SK-N-MC (cell line): Measurements from ENCODE around the gene CCNF.

ENCODE experiments used
- DNase-seq: peaks from one replicate; pipeline ENCODE4 v3.0.0-alpha.2; 2011; ENCODE audit warnings: low read depth, low spot score
- H3K27ac ChIP-seq: fragments of 200-600 bp; sonication (generic); 2 replicates; pipeline ENCODE4 v1.5.1; 2016; ENCODE audit warnings: mixed run types
- H3K36me3 ChIP-seq: fragments of 200-600 bp; sonication (generic); 2 replicates; pipeline ENCODE4 v1.6.1; 2017; ENCODE audit warnings: antibody characterized with exemption, low read length, mixed read lengths; ENCODE audit not compliant: insufficient read depth
- H3K4me3 ChIP-seq: fragments of 200-600 bp; sonication (generic); 2 replicates; pipeline ENCODE4 v1.5.1; 2016
- H3K9ac ChIP-seq: fragments of 200-600 bp; sonication (generic); 2 replicates; pipeline ENCODE4 v1.8.0; 2017; ENCODE audit warnings: mixed run types, mixed read lengths; ENCODE audit not compliant: insufficient read length
- H3K9me3 ChIP-seq: fragments of 200-600 bp; sonication (generic); 2 replicates; pipeline ENCODE4 v1.6.1; 2017; ENCODE audit warnings: low read depth, mild to moderate bottlenecking, antibody characterized with exemption, low read length, moderate library complexity, mixed read lengths
- EZH2 ChIP-seq: fragments of 200-600 bp; sonication (generic); IDR thresholded peaks from one replicate; pipeline ENCODE4 v1.6.1; 2017; ENCODE audit warnings: antibody characterized with exemption
- FOXP2 ChIP-seq: optimal IDR thresholded peaks from 2 replicates; pipeline ENCODE3; 2011; ENCODE audit warnings: mild to moderate bottlenecking, moderate library complexity; ENCODE audit not compliant: insufficient read depth; ENCODE audit errors: extremely low read length, control extremely low read depth
- POLR2AphosphoS5 ChIP-seq: IDR thresholded peaks from 2 replicates; pipeline ENCODE4 v1.6.1; 2012; ENCODE audit warnings: mild to moderate bottlenecking, low read depth, low read length, borderline replicate concordance

The CCNF gene

GRCh38 chr16:2425825-2426430 lies 3.3 kb upstream of the CCNF start:
- no peak overlapping the region for H3K4me3 ChIP-seq
- no peak for TF ChIP-seq FOXP2
- TF ChIP-seq POLR2AphosphoS5 = no peak
- no peak for TF ChIP-seq EZH2
- no peak overlapping the region for H3K27ac ChIP-seq
- peaks cover 6% of the 10 kb centered on the region for H3K36me3 ChIP-seq
- no peak overlapping the region for H3K9ac ChIP-seq
- DNase-seq = no peak
- no peaks in the 10 kb centered on the region for H3K9me3 ChIP-seq

GRCh38 chr16:2426941-2427361 lies 2.3 kb upstream of the CCNF start:
- no peak for DNase-seq
- no peak overlapping the region for H3K9ac ChIP-seq
- H3K9me3 ChIP-seq = no peaks in the 10 kb centered on the region
- no peak overlapping the region for H3K4me3 ChIP-seq
- TF ChIP-seq FOXP2 = no peak
- TF ChIP-seq EZH2 = no peak
- TF ChIP-seq POLR2AphosphoS5 = no peak
- H3K27ac ChIP-seq = no peak overlapping the region
- H3K36me3 ChIP-seq = peaks cover 16% of the 10 kb centered on the region

- peaks cover 22% of the 10 kb centered on the region for H3K36me3 ChIP-seq
- no peak for DNase-seq
- H3K4me3 ChIP-seq = no peak overlapping the region
- H3K27ac ChIP-seq = no peak overlapping the region
- H3K9ac ChIP-seq = no peak overlapping the region
- TF ChIP-seq POLR2AphosphoS5 (no peak), FOXP2 (no peak), EZH2 (no peak)
- H3K9me3 ChIP-seq = no peaks in the 10 kb centered on the region
Measured at GRCh38 chr16:2427526-2427925, 1.7 kb upstream of the CCNF start.

- Histone ChIP-seq H3K36me3 (peaks cover 29% of the 10 kb centered on the region), H3K9me3 (no peaks in the 10 kb centered on the region), H3K9ac (peak overlapping the region; percentile 90), H3K27ac (peak overlapping the region; percentile 50; the same call in 1 of the 2 replicates), H3K4me3 (peak overlapping the region; percentile 92)
- TF ChIP-seq EZH2 (no peak), FOXP2 (no peak), POLR2AphosphoS5 (no peak)
- DNase-seq = no peak
Measured at GRCh38 chr16:2428051-2428783, 1.0 kb upstream of the CCNF start.

GRCh38 chr16:2428784-2429033 lies 538 bp upstream of the CCNF start:
- Histone ChIP-seq H3K4me3 (peak overlapping the region; percentile 92), H3K27ac (peak overlapping the region; percentile 50; the same call in 1 of the 2 replicates)
- DNase-seq = no peak

GRCh38 chr16:2429771-2430663 lies 770 bp downstream of the CCNF start:
- Histone ChIP-seq H3K9ac (peak overlapping the region; percentile 97), H3K36me3 (peaks cover 42% of the 10 kb centered on the region), H3K4me3 (peak overlapping the region; percentile 82), H3K27ac (no peak overlapping the region; the same call in 1 of the 2 replicates), H3K9me3 (no peaks in the 10 kb centered on the region)
- no peak for TF ChIP-seq EZH2
- no peak for TF ChIP-seq FOXP2
- TF ChIP-seq POLR2AphosphoS5 = no peak
- DNase-seq = no peak

More at GRCh38 chr16:2428784-2429033, 538 bp upstream of the CCNF start:
- no peaks in the 10 kb centered on the region for H3K9me3 ChIP-seq
- peaks cover 34% of the 10 kb centered on the region for H3K36me3 ChIP-seq
- peak overlapping the region; percentile 90 for H3K9ac ChIP-seq
- TF ChIP-seq EZH2 (no peak), POLR2AphosphoS5 (no peak), FOXP2 (no peak)

GRCh38 chr16:2432286-2432685 lies 3.0 kb downstream of the CCNF start:
- Histone ChIP-seq H3K4me3 (no peak overlapping the region), H3K9me3 (no peaks in the 10 kb centered on the region), H3K36me3 (peaks cover 61% of the 10 kb centered on the region), H3K9ac (no peak overlapping the region), H3K27ac (no peak overlapping the region)
- no peak for DNase-seq
- no peak for TF ChIP-seq EZH2
- TF ChIP-seq FOXP2 = no peak
- no peak for TF ChIP-seq POLR2AphosphoS5
